Liver (tissue), 9 donors: ENCODE results near the gene CHP1. TPM values are rescaled to one million over a fixed set of nuclear protein-coding genes. Genes with fewer than 3 reads are reported as not detected.

ENCODE experiments used
- DNase-seq: peaks from one replicate; pipeline ENCODE4 v3.0.0-alpha.2; 2017; ENCODE audit warnings: low spot score
- H3K27ac ChIP-seq, 2 donors: one replicate each; pipeline ENCODE4 v1.7.0; 2013; ENCODE audit warnings: inconsistent platforms in 2 of 2, low read length in 2 of 2, control low read depth in 1 of 2, low read depth in 1 of 2, mild to moderate bottlenecking in 1 of 2
- H3K27me3 ChIP-seq, 4 donors: one replicate each; pipeline versions ENCODE4 v1.6.1 to v1.7.0; 2013; ENCODE audit warnings: low read length in 3 of 4, inconsistent platforms in 1 of 4, mild to moderate bottlenecking in 1 of 4, moderate library complexity in 1 of 4; ENCODE audit not compliant: control insufficient read depth in 4 of 4, insufficient read depth in 4 of 4
- H3K36me3 ChIP-seq, 4 donors: one replicate each; pipeline versions ENCODE4 v1.6.1 to v1.7.0; 2013; ENCODE audit warnings: low read length in 3 of 4, mild to moderate bottlenecking in 3 of 4, low read depth in 1 of 4, moderate library complexity in 1 of 4; ENCODE audit not compliant: control insufficient read depth in 4 of 4, insufficient read depth in 3 of 4
- H3K4me1 ChIP-seq, 4 donors: one replicate each; pipeline versions ENCODE4 v1.6.1 to v1.7.0; 2013; ENCODE audit warnings: low read length in 3 of 4, mild to moderate bottlenecking in 3 of 4, moderate library complexity in 1 of 4; ENCODE audit not compliant: control insufficient read depth in 4 of 4, insufficient read depth in 4 of 4
- H3K4me3 ChIP-seq, 3 donors: one replicate each; pipeline versions ENCODE4 v1.6.1 to v1.7.0; 2013; ENCODE audit warnings: low read length in 3 of 3, control low read depth in 1 of 3, low read depth in 1 of 3, mild to moderate bottlenecking in 1 of 3
- H3K9ac ChIP-seq, 2 donors: one replicate each; pipeline ENCODE4 v1.7.0; 2013; ENCODE audit warnings: low read length in 2 of 2, mild to moderate bottlenecking in 2 of 2, moderate library complexity in 2 of 2, control low read depth in 1 of 2, low read depth in 1 of 2
- H3K9me3 ChIP-seq, 4 donors: one replicate each; pipeline versions ENCODE4 v1.6.1 to v1.7.0; 2013; ENCODE audit warnings: low read length in 3 of 4; ENCODE audit not compliant: control insufficient read depth in 4 of 4
- CTCF ChIP-seq: fragments of 150-350 bp; IDR thresholded peaks from 2 replicates; pipeline ENCODE4 v1.5.1; 2017; ENCODE audit warnings: improper control_type of control experiment, low read depth, low read length; ENCODE audit not compliant: missing input control
- EGR1 ChIP-seq, 2 donors: IDR thresholded peaks; 2 replicates each; pipeline ENCODE4 v1.6.1; 2016 to 2018; ENCODE audit warnings: antibody characterized with exemption in 2 of 2, low read depth in 2 of 2
- FOXA1 ChIP-seq: IDR thresholded peaks from 2 replicates; pipeline ENCODE4 v1.6.1; 2016; ENCODE audit warnings: antibody characterized with exemption
- FOXA2 ChIP-seq: IDR thresholded peaks from 2 replicates; pipeline ENCODE4 v1.6.1; 2016; ENCODE audit warnings: antibody characterized with exemption
- GABPA ChIP-seq, 2 donors: IDR thresholded peaks in 1 of 2; conservative IDR thresholded peaks in 1 of 2; 2 replicates each; pipeline ENCODE4 v1.6.1; 2016; ENCODE audit warnings: antibody characterized with exemption in 2 of 2, mild to moderate bottlenecking in 1 of 2, moderate library complexity in 1 of 2
- HNF4A ChIP-seq, 2 donors: conservative IDR thresholded peaks; 2 replicates each; pipeline ENCODE4 v1.6.1; 2016; ENCODE audit warnings: antibody characterized with exemption in 2 of 2, mild to moderate bottlenecking in 2 of 2
- HNF4G ChIP-seq: IDR thresholded peaks from 2 replicates; pipeline ENCODE4 v1.6.1; 2016; ENCODE audit warnings: antibody characterized with exemption
- JUND ChIP-seq, 2 donors: IDR thresholded peaks; 2 replicates each; pipeline ENCODE4 v1.6.1; 2016; ENCODE audit warnings: antibody characterized with exemption in 2 of 2
- MAX ChIP-seq: IDR thresholded peaks from 2 replicates; pipeline ENCODE4 v1.6.1; 2016; ENCODE audit warnings: antibody characterized with exemption
- NR2F2 ChIP-seq: IDR thresholded peaks from 2 replicates; pipeline ENCODE4 v1.6.1; 2016; ENCODE audit warnings: antibody characterized with exemption
- RAD21 ChIP-seq, 2 donors: IDR thresholded peaks; 2 replicates each; pipeline ENCODE4 v1.6.1; 2016; ENCODE audit warnings: antibody characterized with exemption in 2 of 2, mild to moderate bottlenecking in 2 of 2
- RXRA ChIP-seq, 2 donors: IDR thresholded peaks; 2 replicates each; pipeline ENCODE4 v1.6.1; 2017 to 2018; ENCODE audit warnings: antibody characterized with exemption in 2 of 2, mild to moderate bottlenecking in 1 of 2
- SP1 ChIP-seq: IDR thresholded peaks from 2 replicates; pipeline ENCODE4 v1.6.1; 2018; ENCODE audit warnings: antibody characterized with exemption, mild to moderate bottlenecking
- TAF1 ChIP-seq: conservative IDR thresholded peaks from 2 replicates; pipeline ENCODE4 v1.6.1; 2016; ENCODE audit warnings: antibody characterized with exemption, mild to moderate bottlenecking
- YY1 ChIP-seq: IDR thresholded peaks from 2 replicates; pipeline ENCODE4 v1.6.1; 2016; ENCODE audit warnings: antibody characterized with exemption, mild to moderate bottlenecking
- ZBTB33 ChIP-seq: IDR thresholded peaks from 2 replicates; pipeline ENCODE4 v1.6.1; 2016; ENCODE audit warnings: antibody characterized with exemption
- WGBS: extraction: QIAGEN DNeasy Blood & Tissue Kit; methylation state at CpG from one replicate; pipeline ENCODE4 v1.1.7; 2013; 5-methylcytosine and 5-hydroxymethylcytosine counted together
- polyA plus RNA-seq, 2 donors: library from polyadenylated mRNA; stranded (reverse) in 1 of 2; unstranded in 1 of 2; fragments of 200-250 nt in 1 of 2; fragments of >200 nt in 1 of 2; fragmentation: Nextera tagmentation in 1 of 2; extraction: Ambion mirVana in 1 of 2; gene quantifications; one replicate each; pipeline versions ENCODE4 v1.2.1 to v1.2.3, GENCODE V29; 2013 to 2015
- total RNA-seq, 2 donors: library from RNA; depleted of rRNA; stranded (reverse); fragments of >200 nt; gene quantifications; one replicate each; pipeline ENCODE4 v1.2.3, GENCODE V29; 2014
- TF ChIP-seq, protein P1 (sequence below): IDR thresholded peaks from 2 replicates; pipeline ENCODE4 v1.6.1; 2016; ENCODE audit warnings: antibody characterized with exemption, mild to moderate bottlenecking
- donor health status: healthy.
- donor health status: healthy.
- donor health status: healthy.
- donor health status: healthy.
- donor health status: healthy.

Gene CHP1
- total and polyA plus RNA-seq, 4 donors, result 87.4 to 162 (median 117) TPM

DNA sequence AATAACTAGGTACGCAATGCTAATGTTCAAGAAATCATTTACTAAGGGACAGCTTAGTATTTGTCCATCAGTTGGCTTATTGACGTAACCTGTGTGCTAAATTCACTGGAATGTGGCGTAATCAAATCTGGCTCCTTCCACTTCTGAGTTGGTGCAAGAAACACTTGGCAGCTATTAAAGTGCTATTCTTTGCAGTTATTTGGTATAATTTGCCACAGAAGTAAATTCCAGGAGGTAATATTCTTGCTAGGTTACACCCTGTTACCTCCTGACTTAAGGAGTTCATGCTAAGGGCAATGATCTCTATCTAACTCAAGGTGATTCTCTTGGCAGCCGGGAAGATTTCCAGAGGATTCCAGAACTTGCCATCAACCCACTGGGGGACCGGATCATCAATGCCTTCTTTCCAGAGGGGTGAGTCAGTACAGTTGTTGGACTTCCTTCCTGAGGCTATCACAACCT is 25.5 kb downstream of the CHP1 start (continued):
- no peak for TF ChIP-seq CTCF
- TF ChIP-seq HNF4G, result no peak
- no peak for TF ChIP-seq NR2F2
- peak in 1 of 2 donors; percentile 33 for TF ChIP-seq EGR1 (IDR thresholded peaks at IDR 0.05; ENCODE audit: low read depth in 2 of 2)
- peak; percentile 78 for TF ChIP-seq ZBTB33
- TF ChIP-seq JUND (IDR thresholded peaks at IDR 0.05), result peak; percentile 59 to 82
- TF ChIP-seq FOXA2, result peak; percentile 88
- TF ChIP-seq SP1, result peak; percentile 92

DNA sequence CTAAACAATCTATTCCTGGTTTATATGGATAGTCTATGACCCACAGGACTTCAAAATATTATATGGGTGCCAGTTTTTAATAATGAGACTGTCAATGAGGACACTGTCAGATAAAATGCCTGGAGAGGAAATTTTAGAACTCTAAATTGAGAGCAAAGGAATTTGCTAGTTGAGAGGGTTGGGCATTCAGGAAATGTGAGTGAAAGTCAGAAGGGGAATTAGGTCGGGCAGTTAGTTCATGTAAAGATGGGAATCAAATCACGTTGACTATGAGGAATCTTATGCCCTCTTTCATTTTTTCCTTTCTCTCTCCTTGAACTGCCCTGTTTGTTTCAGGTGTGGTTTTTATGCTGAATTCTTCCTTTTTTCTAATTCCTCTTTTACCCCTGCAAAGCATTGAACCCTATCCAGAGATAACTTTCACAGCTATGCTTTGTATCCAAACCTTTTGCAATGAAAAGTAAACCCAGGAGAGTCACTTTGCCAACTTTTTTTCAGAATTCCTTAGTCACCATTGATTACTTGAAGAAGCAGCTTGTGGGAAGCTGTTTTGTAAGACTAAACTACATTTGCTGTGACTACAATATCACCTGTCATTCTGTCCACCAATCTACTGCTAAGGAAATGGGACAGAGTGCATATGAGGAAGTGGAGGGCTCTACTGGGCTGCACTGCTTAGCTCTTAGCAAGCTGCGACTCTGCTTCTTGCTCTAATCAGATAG is 27.8 kb downstream of the CHP1 start:
- peaks cover 0 to 9% (median 5%) of the 10 kb centered on the region in 4 donors for H3K36me3 ChIP-seq
- H3K9ac ChIP-seq, result peak overlapping the region in 1 of 2 donors; percentile 33
- TF ChIP-seq YY1, result peak; percentile 39
- no peak for TF ChIP-seq HNF4G
- peak; percentile 48 to 80 for TF ChIP-seq RXRA (IDR thresholded peaks at IDR 0.05)
- TF ChIP-seq ZBTB33, result peak; percentile 47
- TF ChIP-seq NR2F2, result no peak
- TF ChIP-seq RAD21 (IDR thresholded peaks at IDR 0.05), result no peak
- peak; percentile 42 to 68 for TF ChIP-seq JUND (IDR thresholded peaks at IDR 0.05)
- TF ChIP-seq SP1, result peak; percentile 24
- TF ChIP-seq FOXA1, result peak; percentile 40
- TF ChIP-seq TAF1, result peak; percentile 53
- TF ChIP-seq, protein P1, sequence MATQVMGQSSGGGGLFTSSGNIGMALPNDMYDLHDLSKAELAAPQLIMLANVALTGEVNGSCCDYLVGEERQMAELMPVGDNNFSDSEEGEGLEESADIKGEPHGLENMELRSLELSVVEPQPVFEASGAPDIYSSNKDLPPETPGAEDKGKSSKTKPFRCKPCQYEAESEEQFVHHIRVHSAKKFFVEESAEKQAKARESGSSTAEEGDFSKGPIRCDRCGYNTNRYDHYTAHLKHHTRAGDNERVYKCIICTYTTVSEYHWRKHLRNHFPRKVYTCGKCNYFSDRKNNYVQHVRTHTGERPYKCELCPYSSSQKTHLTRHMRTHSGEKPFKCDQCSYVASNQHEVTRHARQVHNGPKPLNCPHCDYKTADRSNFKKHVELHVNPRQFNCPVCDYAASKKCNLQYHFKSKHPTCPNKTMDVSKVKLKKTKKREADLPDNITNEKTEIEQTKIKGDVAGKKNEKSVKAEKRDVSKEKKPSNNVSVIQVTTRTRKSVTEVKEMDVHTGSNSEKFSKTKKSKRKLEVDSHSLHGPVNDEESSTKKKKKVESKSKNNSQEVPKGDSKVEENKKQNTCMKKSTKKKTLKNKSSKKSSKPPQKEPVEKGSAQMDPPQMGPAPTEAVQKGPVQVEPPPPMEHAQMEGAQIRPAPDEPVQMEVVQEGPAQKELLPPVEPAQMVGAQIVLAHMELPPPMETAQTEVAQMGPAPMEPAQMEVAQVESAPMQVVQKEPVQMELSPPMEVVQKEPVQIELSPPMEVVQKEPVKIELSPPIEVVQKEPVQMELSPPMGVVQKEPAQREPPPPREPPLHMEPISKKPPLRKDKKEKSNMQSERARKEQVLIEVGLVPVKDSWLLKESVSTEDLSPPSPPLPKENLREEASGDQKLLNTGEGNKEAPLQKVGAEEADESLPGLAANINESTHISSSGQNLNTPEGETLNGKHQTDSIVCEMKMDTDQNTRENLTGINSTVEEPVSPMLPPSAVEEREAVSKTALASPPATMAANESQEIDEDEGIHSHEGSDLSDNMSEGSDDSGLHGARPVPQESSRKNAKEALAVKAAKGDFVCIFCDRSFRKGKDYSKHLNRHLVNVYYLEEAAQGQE, result peak; percentile 25
- no peak for TF ChIP-seq MAX
- peak; percentile 42 to 68 for TF ChIP-seq HNF4A (conservative IDR thresholded peaks at IDR 0.05)
- TF ChIP-seq FOXA2, result peak; percentile 78
- no peak for TF ChIP-seq GABPA (IDR thresholded peaks at IDR 0.05 in 1 of 2, conservative IDR thresholded peaks at IDR 0.05 in 1 of 2)
- peak overlapping the region in 1 of 3 donors; percentile 10 for H3K4me3 ChIP-seq
- DNase-seq, result no peak
- peaks cover 15 to 75% (median 52%) of the 10 kb centered on the region in 4 donors for H3K4me1 ChIP-seq
- WGBS, result 22% methylated on average over 3 of the region's 3 CpGs
- peak overlapping the region; percentile 83 to 84 for H3K27ac ChIP-seq
- no peaks in the 10 kb centered on the region for H3K9me3 ChIP-seq
- H3K27me3 ChIP-seq, result no peaks in the 10 kb centered on the region
